PC-9 (cell line): ENCODE results near the gene CTNNBL1. TPM values are rescaled to one million over a fixed set of nuclear protein-coding genes. Genes with fewer than 3 reads are reported as not detected.

Experiments used
- BruUV-seq: library from RNA; stranded (reverse); fragments of 400-500 nt; replicated peaks from 2 replicates; lab custom pipeline; 2021; lab: Mats Ljungman, UMichigan
- CTCF ChIA-PET: fragments of 300-600 bp; sonication (Branson Sonifier 250); formaldehyde crosslinking; loops from one replicate; lab custom pipeline; 2022; ENCODE audit warnings: antibody characterized with exemption; lab: Charles Lee
- POLR2A ChIA-PET: fragments of 300-600 bp; sonication (Branson Sonifier 250); formaldehyde crosslinking; loops from one replicate; lab custom pipeline; 2022; ENCODE audit warnings: antibody characterized with exemption; ENCODE audit not compliant: unreplicated experiment; lab: Charles Lee
- DNase-seq, 2 experiments: peaks; one replicate each; pipeline versions ENCODE4 v3.0.0 to v3.0.0-alpha.2; 2015 to 2022; ENCODE audit warnings: mixed read lengths in 1 of 2
- H2AFZ ChIP-seq: fragments of 200-600 bp; sonication (generic); 2 replicates; pipeline ENCODE4 v1.8.1; 2017; ENCODE audit warnings: antibody characterized with exemption
- H3F3A ChIP-seq: fragments of 200-600 bp; sonication (generic); 2 replicates; pipeline ENCODE4 v1.8.1; 2017; ENCODE audit warnings: antibody characterized with exemption, mild to moderate bottlenecking, low read depth; ENCODE audit not compliant: insufficient read depth
- H3K27ac ChIP-seq: fragments of 200-600 bp; sonication (generic); 2 replicates; pipeline ENCODE4 v1.6.1; 2016; ENCODE audit warnings: mixed run types
- H3K27me3 ChIP-seq: fragments of 200-600 bp; sonication (generic); 2 replicates; pipeline ENCODE4 v1.6.1; 2016; ENCODE audit warnings: low read depth, mixed run types; ENCODE audit not compliant: insufficient read depth
- H3K36me3 ChIP-seq: fragments of 200-600 bp; sonication (generic); 2 replicates; pipeline ENCODE4 v1.6.1; 2016; ENCODE audit warnings: low read depth, mixed run types
- H3K4me1 ChIP-seq: fragments of 200-600 bp; sonication (generic); replicated peaks from 2 replicates; pipeline ENCODE4 v1.6.1; 2016; ENCODE audit warnings: mixed run types; ENCODE audit not compliant: insufficient read depth
- H3K4me2 ChIP-seq: fragments of 200-600 bp; sonication (generic); 2 replicates; pipeline ENCODE4 v1.6.1; 2017; ENCODE audit warnings: mixed run types
- H3K4me3 ChIP-seq: fragments of 200-600 bp; sonication (generic); 2 replicates; pipeline ENCODE4 v1.6.1; 2016; ENCODE audit warnings: mixed run types
- H3K79me2 ChIP-seq: fragments of 200-600 bp; sonication (generic); 2 replicates; pipeline ENCODE4 v1.6.1; 2017; ENCODE audit warnings: low read depth, mixed run types
- H3K9me2 ChIP-seq: fragments of 200-600 bp; sonication (generic); 2 replicates; pipeline ENCODE4 v1.8.1; 2017; ENCODE audit warnings: mild to moderate bottlenecking; ENCODE audit not compliant: insufficient read depth
- H3K9me3 ChIP-seq: fragments of 200-600 bp; sonication (generic); 2 replicates; pipeline ENCODE4 v1.8.1; 2016; ENCODE audit warnings: low read depth; ENCODE audit not compliant: insufficient read depth
- H4K20me1 ChIP-seq: fragments of 200-600 bp; sonication (generic); 2 replicates; pipeline ENCODE4 v1.8.1; 2017; ENCODE audit not compliant: insufficient read depth
- EZH2 ChIP-seq: fragments of 200-600 bp; sonication (generic); IDR thresholded peaks from 2 replicates; pipeline ENCODE4 v1.8.0; 2017; ENCODE audit warnings: antibody characterized with exemption, low read depth
- intact Hi-C: fragments of 100-400 bp; cut with micrococcal nuclease; formaldehyde crosslinking; loops from one replicate; pipeline ENCODE4 v1.10.0; 2022; ENCODE audit not compliant: unreplicated experiment
- total RNA-seq: library from RNA; stranded (reverse); gene quantifications from 2 replicates; pipeline ENCODE4 v1.2.3, GENCODE V29; 2021
- TF ChIP-seq, protein P1 (sequence below): fragments of 200-600 bp; sonication (generic); conservative IDR thresholded peaks from 2 replicates; pipeline ENCODE4 v1.6.1; 2017; ENCODE audit warnings: mixed run types, antibody characterized with exemption, mild to moderate bottlenecking, moderate library complexity

Gene CTNNBL1
- total RNA-seq, 1 experiment from 2014 or later = 83.5 TPM

DNA sequence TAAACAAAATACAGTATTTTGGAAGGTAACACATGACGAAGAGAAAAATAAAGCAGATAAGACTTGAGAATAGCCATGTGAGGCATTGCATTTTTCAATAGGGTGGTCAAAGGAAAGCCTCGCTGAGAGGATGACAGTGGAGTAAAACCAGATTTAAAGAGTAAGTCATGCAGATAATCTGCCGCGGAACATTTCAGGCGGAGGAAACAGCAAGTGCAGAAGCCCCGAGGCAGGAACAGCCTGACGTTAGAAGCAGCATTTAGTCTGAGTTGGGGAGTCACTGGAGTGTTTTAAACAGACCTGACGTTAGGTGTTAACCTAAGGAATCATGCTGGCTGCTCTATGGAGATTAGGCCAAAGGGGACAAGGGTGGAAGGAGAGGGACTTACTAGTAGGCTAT lies 144.1 kb downstream of the CTNNBL1 start:
- no peak for DNase-seq
- intact Hi-C loops = no loop called here
- Histone ChIP-seq H3K79me2 (no peaks in the 10 kb centered on the region), H3K4me3 (no peak overlapping the region), H3K27me3 (no peaks in the 10 kb centered on the region), H3K4me2 (no peak overlapping the region), H3F3A (no peaks in the 10 kb centered on the region), H4K20me1 (no peaks in the 10 kb centered on the region; the same call in 1 of the 2 replicates), H2AFZ (no peak overlapping the region), H3K36me3 (no peaks in the 10 kb centered on the region), H3K4me1 (no peaks in the 10 kb centered on the region), H3K9me2 (no peaks in the 10 kb centered on the region), H3K9me3 (no peaks in the 10 kb centered on the region), H3K27ac (no peak overlapping the region)
- no TSS peak for BruUV-seq
- POLR2A ChIA-PET = no interaction called here
- TF ChIP-seq, protein P1, sequence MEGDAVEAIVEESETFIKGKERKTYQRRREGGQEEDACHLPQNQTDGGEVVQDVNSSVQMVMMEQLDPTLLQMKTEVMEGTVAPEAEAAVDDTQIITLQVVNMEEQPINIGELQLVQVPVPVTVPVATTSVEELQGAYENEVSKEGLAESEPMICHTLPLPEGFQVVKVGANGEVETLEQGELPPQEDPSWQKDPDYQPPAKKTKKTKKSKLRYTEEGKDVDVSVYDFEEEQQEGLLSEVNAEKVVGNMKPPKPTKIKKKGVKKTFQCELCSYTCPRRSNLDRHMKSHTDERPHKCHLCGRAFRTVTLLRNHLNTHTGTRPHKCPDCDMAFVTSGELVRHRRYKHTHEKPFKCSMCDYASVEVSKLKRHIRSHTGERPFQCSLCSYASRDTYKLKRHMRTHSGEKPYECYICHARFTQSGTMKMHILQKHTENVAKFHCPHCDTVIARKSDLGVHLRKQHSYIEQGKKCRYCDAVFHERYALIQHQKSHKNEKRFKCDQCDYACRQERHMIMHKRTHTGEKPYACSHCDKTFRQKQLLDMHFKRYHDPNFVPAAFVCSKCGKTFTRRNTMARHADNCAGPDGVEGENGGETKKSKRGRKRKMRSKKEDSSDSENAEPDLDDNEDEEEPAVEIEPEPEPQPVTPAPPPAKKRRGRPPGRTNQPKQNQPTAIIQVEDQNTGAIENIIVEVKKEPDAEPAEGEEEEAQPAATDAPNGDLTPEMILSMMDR = no peak
- TF ChIP-seq EZH2 = no peak
- CTCF ChIA-PET = no interaction called here

DNA sequence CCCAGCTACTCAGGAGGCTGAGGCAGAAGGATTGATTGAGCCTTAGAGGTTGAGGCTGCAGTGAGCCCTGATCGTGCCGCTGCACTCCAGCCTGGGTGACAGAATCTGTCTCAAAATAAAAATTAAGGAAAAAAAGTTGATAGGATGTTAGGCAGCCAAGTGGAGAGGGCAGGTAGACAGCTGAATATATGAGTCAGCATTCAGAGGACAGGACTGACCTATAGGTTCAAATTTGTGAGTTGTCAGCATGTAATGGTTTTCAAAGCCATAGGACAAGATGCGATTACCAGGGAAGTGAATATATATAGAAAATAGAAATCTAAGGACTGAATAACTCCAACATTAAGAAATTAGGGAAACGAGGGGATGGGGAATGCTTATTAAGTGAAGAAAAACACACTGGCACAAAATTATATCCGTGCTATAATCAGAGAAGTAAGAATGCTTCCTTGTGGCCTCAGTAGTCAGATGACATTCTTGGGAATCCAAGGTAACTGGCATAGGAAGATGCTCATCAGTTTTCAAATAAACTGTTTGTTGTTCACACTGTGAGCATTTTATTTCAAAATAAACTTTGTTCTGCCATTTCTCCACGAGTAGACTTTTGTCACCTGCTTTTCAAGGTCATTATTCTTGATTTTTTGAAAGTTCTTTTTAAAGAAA lies 145.1 kb downstream of the CTNNBL1 start:
- H3K27ac ChIP-seq = no peak overlapping the region
- H3K9me2 ChIP-seq = no peaks in the 10 kb centered on the region
- TF ChIP-seq, protein P1 = no peak
- H3K4me3 ChIP-seq = no peak overlapping the region
- H3K36me3 ChIP-seq = no peaks in the 10 kb centered on the region
- H4K20me1 ChIP-seq = no peaks in the 10 kb centered on the region; the same call in 1 of the 2 replicates
- H3K4me2 ChIP-seq = no peak overlapping the region
- no TSS peak for BruUV-seq
- no peaks in the 10 kb centered on the region for H3F3A ChIP-seq
- ChIA-PET POLR2A (no interaction called here), CTCF (no interaction called here)
- H3K4me1 ChIP-seq = no peaks in the 10 kb centered on the region
- H2AFZ ChIP-seq = no peak overlapping the region
- no peaks in the 10 kb centered on the region for H3K27me3 ChIP-seq
- intact Hi-C loops = no loop called here
- DNase-seq = no peak
- H3K9me3 ChIP-seq = no peaks in the 10 kb centered on the region
- no peaks in the 10 kb centered on the region for H3K79me2 ChIP-seq

DNA sequence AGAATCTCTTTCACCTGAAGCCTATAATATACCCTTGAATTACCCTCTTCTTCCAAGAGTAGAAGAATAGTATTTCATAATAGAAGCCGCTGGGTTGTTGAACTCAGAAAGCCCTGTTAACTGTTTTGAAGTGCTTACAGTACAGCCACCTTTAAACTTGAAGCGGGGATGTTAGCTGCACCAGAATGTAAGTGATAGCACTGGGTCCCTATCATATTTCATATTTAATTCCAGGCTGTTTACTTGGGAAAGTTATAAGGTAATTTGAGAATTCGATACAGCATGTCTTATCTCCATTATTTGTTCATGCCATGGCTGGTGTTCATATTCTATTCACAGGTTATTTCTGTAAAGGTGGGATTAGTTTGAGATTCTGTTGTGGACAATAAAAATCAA lies 145.6 kb downstream of the CTNNBL1 start:
- no peak overlapping the region for H2AFZ ChIP-seq
- intact Hi-C loops = no loop called here
- POLR2A ChIA-PET = no interaction called here
- H3K4me3 ChIP-seq = no peak overlapping the region
- no peaks in the 10 kb centered on the region for H3K9me2 ChIP-seq
- H3K9me3 ChIP-seq = no peaks in the 10 kb centered on the region
- CTCF ChIA-PET = no interaction called here
- no peak for DNase-seq
- no peaks in the 10 kb centered on the region; the same call in 1 of the 2 replicates for H4K20me1 ChIP-seq
- H3K27me3 ChIP-seq = no peaks in the 10 kb centered on the region
- no peak overlapping the region for H3K4me2 ChIP-seq
- no peaks in the 10 kb centered on the region for H3K79me2 ChIP-seq
- H3K27ac ChIP-seq = no peak overlapping the region
- no TSS peak for BruUV-seq
- H3K4me1 ChIP-seq = no peaks in the 10 kb centered on the region
- H3F3A ChIP-seq = no peaks in the 10 kb centered on the region
- no peaks in the 10 kb centered on the region for H3K36me3 ChIP-seq
- TF ChIP-seq, protein P1 = no peak
- TF ChIP-seq EZH2 = no peak
